ENCODE results near the gene ANO6.
"Not testable (repeated sequence)": the region's sequence is repeated elsewhere in the genome, so short reads cannot be mapped to it uniquely, and the experiment has no call there.

ANO6 gene

DNA sequence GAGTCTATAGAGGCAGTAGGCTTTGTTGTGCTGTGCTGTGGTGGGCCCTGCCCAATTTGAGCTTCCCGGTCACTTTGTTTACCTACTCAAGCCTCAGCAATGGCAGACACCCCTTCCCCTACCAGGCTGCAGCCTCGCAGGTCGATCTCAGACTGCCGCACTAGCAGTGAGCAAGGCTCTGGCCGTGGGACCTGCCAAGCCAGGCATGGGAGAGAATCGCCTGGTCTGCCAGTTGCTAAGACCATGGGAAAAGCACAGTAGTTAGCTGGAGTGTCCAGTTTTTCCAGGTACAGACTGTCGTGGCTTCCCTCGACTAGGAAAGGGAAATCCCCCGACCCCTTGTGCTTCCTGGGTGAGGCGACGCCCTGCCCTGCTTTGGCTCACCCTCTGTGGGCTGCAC is 26.3 kb downstream of the ANO6 start:
- DNase-seq = no peak

DNA sequence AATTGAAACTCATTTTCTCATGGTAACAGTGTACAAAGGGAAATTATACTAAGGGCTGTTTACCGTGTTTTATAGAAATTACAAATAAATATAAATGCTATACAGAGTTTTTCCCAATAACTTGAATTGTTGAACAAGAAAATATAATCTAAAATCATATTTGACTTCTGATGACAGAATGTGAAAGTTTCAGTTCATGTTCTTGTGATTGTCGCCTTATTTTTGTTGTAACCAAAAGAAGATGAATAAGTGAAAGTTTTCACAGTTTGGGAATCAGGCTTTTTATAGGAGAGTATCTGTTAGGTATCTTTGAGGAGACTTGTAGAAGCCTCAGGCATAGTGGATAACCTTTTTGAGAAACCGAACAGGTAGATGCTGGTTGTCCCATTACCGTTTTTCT is 28.1 kb downstream of the ANO6 start:
- no peak for DNase-seq

DNA sequence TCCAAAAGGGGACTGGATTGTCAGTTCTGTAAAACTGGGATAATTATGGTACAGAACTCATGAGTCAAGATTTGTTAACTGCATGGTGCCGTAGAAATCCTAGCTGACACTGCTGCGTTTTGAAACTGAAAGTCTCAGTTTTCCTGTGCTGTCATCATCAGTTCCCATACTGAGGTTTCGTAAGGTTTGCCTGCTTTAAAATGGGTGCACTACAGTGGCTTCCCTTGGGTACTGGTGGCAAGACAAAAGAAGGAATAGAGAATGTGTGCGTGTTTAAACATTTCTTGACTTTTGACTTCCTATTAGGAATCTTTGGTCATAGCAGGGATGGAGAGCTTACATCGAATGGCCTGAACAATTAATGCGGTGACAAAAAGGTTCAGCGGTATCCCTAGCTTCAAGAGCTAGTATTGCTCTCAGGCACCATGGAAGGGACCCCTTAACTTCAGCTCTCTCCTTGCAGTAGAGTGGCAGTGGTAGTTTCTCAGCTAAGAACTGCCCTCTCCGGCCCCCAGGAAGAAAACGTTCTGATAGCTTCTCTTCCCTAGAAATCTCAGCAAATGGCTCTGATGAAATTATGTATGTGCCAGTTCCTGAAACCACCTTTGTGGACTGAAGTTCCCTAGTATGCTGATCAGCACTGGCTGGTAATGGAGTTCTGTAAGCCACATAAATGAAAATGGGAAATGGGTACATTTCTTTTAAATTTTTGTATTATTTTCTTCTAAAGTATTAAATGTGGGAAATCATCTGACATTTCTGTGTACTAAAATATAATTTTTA is 28.9 kb downstream of the ANO6 start:
- no peak for DNase-seq

DNA sequence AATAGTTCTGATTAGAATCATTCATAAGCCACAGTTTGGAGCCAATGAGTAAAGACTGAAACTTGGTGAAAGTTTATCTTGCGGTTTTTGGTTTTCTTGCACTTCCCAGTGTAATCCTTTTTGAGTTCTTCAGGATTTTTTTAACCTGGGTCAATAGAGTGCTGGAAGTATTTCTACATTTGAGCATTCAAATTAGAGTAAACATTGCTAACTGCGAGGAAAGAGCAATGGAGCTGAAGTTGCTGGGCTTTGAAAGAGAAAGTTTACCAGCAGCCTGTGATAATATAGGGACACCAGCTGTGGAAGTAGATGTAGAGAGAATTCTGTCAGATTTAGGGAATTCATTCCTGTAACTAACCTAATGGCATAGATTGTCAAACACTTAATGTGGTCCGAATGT is 30.3 kb downstream of the ANO6 start:
- DNase-seq = no peak

DNA sequence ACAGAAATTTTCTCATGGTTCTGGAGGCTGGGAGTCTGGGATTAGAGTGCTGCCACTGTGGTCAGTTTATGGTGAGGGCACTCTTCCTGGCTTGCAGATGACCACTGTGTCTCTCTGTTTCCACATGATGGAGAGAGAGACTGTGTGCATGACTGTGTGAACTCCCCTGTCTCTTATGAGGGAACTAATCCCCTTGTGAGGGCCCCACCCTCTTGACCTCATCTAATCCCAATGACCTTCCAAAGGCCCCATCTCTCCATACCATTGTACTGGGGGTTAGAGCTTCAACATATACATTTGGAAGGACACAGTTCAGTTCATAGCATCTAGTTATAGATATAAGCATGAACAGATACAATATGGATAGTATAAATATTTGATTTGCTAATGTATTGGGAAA is 31.7 kb downstream of the ANO6 start:
- no peak for DNase-seq

DNA sequence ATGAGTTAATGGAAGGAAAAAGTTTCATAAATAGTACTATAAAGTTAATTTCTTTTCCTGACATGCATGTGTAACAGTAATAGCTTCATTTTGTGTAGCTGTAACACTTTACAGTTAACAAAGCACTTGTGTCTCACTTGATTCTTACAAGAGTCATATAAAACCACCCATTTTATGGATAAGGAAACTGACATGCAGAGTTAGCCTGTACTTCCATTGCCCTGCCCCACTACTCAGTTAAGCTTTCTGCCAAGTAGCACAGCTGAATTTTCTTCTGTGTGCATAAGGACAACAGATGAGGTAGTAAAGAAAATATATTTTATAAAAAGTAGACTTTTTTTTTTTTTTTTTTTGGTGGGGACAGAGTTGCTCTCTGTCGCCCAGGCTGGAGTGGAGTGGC is 32.2 kb downstream of the ANO6 start:
- no peak for DNase-seq

DNA sequence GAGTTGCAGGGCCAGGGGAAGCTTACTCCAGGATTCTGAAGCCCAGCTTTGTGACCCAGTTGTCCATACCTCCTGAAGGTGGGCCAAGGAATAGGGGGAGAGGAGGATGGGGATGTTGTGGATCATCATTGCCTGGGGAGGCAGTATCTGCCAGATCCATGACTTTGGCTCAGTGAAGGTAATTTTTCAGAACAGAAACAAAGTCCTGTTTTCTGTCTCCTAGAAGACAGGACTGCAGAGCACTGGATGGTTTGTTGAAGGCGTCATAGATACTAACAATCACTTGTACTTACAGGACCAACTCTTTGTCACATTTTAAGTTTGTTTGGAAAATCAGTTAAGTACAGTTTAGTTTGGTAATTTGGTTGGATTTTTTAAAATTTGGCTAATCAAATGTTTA is 38.4 kb downstream of the ANO6 start:
- no peak for DNase-seq

DNA sequence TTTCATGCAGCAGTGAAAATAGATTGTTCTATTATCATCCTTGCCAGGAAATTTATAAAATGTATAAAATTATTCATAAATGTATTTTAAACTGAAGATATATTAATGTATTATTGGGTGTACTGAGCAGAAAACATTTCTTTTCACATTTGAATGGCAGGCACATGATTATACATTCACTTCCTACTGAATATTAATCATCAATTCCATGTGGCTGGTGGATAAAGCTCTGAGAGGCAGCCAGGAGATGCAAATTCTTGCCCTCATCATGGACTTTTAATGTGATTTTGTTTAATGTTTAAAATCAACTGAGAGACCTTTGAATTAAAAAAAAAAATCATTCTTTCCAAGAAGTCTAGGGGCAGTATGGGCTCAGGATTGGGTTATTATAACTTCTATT is 40.8 kb downstream of the ANO6 start:
- no peak for DNase-seq

DNA sequence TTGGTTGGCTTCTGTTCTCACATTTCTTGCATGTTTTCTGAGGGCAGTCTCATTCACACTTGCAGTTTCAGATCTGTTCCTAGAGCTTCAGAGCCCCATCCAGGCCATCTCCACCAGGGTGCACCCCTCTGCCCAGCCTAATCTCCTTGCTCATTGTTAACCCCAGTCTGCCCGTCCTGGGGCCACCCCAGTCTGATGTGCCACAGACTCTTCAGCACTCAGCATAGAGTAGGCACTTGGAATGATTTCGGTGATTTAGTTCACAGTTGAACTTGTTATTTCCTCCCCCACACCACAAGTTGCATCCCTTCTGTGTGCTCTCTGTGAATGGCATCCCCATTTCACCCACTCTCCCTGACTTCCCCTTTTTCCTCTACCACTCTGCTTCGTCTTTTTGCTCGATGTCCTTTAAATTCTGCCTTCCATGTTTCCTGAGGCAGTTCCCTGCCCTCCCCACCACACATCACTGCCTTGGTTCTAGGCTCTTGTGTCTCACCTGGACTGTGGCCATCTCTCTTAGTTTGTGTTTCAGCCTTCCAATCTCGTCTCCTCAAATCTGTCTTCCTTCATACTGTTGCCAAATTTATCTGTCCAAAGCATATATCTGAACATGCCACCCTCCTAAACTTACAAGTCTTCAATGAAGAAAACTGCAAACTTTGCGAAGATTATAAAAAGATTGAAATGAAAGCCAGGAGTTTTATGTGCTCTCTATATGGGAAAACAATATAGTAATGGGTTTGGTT is 41.5 kb downstream of the ANO6 start:
- no peak for DNase-seq

DNA sequence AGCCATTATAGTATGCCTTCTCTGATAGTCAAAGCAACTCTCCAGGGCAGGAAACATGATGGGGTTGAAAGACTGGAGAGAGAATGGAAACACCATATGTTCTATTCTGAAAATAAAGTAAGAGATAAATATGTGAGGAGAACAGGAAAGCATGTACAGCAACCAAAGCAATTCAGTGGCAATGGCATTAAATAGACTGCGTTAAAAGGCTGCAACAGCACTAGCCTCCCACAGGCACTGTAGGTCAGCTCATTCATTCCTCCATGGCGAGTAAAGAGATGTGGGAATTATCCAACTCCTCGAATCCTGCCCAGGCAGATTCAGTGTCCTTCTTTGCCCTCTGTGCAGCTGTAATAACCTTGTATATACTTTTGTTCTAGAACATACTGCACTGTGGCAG is 43.8 kb downstream of the ANO6 start:
- no peak for DNase-seq

DNA sequence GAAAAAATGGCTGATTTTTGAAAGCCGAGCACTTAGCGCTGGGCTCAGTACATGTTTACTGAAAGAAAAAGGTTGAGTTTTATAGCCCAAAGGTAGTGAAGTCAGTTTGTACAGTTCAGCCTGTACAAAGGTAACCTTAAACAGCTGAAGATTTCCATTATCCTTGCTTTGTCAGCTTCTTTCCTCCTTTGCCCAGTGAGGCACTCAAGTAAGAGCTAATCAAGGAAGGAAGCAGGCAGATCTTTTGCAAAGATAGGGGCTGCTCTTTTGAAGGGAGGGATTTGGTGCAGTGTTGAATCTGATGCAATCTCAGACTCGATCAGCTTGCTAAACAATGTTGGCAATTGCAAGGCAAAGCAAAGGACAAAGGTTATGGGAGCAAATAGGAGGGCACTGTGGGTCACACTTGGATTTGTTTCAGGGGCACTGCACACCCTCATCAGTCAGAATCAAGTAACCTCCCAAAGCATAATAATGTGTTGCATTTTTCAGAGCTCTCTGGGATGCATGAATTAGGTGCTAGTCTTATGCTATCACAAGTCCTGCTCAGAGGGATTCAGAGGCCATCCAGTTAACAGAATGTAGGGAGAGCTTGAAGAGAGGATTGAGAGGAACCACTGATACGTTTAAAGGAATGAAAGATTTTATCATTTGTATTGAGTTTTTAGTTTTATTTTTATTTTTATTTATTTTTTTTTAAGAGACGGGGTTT is 44.4 kb downstream of the ANO6 start:
- no peak for DNase-seq

DNA sequence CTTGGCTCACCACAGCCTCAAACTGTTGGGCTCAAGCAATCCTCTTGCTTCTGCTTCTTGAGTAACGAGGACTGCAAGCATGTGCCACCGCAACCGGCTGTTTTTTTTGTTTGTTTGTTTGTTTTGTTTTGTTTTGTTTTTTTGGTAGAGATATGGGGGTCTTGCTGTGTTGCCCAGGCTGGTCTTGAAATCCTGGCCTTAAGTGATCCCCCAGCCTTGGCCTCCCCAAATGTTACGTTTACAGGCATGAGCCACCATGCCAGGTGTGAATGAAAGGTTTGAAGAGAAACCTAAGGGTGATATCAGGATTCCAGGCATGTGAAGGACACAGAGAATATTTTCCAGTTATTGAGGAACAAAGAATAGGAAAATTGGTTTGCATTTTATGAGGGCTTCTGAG is 45.0 kb downstream of the ANO6 start:
- no peak for DNase-seq

DNA sequence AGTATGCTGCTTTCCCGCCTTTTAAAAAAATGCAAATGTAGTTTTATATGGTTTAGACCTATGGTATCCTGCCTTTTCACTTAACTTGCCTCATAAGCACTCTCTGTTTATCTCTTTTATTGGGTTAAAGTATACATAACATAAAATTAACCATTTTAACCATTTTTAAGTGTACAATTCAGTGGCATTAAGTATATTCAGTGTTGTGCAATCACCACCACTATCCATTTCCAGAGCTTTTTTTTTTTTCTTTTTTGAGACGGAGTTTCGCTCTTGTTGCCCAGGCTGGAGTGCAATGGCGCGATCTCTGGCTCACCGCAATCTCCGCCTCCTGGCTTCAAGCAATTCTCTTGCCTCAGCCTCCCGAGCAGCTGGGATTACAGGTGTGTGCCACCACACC is 46.3 kb downstream of the ANO6 start:
- DNase-seq = not testable (repeated sequence)

DNA sequence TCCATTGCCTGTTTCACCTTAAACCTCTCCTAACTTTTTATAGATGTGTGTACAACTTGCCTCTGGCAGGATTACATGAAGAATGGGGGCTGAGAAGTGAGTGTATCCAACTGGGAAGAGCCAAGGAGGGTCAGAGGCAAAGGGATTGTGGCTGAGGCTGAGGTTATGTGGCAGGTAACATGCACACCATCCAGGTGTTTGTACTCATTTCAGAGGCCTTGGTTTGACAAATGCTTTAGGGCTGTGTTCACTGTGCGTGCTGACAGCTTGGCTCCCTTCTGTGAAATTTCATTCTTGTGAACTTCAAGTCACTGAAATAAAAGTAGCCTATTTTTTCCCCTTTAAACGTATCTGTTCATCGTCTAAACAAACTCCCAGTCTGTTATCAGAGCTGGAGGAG is 47.7 kb downstream of the ANO6 start:
- no peak for DNase-seq

DNA sequence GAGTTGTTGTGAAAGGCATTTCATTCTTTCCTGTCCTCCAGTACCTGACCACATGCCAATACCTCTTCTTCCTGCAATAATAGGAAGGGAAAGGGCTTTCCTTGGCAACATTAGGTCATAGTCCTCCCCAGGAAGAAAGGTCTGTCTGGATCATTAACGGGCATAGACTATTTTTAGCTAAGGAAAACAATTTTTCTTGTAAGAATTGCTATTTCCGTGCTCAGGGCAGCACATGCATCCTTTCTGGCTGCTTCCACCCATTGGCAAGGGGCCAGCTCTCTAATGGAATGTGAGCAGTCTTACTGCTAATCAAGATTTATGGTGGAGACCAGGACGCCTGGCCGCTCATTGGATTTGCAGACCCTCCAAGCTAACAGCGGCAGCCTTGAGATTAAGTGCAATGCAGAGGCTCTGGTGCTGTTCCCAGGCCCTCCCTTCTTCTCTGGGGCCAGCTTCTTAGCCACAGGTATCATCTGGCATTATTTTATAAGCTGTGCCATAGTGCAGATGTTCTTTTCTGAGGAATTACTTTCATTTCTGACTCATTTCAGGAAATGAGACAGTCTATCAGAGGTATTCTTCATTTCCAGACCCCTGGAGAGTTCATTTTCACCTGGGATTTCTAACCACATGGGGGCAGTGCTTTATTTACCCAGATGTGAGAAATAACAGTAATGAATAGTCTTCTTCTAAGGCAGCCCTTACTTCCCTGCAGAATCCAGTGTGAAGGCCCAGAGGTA is 52.9 kb downstream of the ANO6 start:
- DNase-seq = no peak

DNA sequence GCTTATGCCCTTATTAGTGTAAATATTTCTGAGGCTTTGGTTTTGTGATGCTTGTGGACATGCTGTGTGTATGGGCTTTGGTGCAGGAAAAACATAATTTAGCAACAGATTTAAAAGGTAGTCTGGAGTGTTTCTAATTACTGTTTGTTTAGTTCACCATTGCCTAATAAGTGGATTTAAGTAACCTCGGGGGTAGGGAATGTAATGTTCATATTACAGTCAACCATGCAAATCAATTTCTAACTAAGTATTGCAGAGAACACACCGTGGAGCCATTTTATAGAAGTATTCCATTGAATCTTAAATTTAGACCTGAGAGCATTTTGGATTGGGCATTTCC is 53.5 kb downstream of the ANO6 start:
- no peak for DNase-seq

DNA sequence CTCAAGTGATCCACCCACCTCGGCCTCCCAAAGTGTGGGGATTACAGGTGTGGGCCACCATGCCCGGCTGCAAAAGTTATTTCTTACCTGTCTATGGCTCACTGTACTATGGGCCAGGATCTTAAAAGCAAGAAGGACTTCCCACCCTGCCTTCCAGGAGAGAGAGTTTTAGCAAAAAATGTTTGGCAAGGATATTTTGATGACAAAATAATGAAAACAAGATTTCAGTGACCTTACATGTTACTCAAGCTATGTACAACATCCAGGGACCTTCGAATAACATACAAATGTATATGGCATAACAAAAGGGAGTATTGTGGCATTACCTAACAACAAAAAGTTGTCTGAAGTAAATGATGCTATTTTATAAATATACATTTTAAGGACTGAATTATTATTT is 55.1 kb downstream of the ANO6 start:
- no peak for DNase-seq

DNA sequence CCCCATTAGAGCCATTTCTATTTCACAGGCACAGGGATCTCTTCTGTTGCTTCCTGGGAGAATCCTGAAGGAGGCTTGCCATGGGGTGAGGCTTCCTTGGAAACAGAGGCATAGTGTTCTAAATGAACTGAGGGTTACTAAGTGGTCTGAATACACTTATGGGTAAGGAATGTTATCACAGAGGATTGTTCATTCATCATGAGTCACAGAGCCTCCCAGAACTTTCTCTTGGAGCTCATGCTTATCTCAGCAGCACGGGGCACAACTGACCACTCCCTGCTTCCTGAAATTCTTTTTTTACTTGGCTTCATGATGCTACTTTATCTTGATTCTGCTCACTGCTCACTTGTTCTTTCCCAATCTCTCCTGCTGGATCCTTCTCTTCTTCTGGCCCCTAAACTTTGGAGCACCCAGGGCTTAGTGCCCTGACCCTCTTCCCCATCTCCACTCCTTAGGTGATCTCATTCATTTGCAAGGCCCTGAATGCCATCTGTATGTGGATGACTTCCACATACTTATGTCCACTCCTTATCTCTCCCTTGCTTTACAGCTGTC is 57.9 kb downstream of the ANO6 start:
- DNase-seq = no peak

DNA sequence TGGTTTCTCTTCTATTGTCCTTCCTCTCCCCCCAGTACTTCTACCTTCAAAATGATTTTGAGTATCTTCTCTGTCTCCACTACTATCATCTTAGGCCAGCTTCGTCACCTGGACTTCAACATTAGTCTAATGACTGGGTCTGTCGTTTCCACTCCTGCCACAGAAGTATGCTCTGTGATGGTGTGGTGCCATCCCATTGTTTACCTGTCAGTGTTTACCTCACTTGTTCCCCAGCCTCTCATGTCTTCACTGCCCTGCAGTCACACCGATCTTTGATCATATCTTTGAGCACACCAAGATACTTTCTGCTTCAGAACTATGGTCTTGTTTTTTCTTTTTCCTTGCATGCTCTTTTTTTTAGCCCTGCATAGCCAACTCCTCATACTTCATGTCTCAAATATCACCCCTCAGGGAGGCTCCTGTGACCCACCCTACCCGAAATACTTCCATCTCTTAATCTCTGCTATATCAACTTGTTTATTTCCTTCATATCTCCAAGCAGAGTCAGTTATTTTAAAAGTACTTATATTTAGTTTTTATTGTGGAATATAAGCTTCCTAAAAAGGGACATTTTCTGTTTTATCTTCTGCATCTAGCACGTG is 60.4 kb downstream of the ANO6 start:
- no peak for DNase-seq

DNA sequence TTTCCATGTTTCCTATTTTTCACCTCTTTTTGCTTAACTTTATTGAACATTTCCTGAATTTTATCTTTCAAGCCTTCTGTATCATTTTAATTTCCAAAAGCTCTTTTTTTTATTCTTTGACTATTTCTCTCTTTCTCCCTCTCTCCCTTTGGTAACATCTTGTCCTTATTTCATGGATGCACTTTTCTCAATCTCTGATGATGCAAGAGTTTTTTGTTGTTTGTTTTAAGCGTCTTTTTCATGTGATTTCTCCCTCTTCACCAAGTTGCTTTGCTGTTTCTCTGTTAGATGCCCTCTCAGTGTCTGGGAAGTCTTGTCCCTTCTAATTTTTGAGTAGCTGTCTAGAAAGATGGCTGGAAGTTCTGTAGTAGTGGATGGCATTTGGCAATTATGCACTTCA is 62.6 kb downstream of the ANO6 start:
- DNase-seq = no peak

DNA sequence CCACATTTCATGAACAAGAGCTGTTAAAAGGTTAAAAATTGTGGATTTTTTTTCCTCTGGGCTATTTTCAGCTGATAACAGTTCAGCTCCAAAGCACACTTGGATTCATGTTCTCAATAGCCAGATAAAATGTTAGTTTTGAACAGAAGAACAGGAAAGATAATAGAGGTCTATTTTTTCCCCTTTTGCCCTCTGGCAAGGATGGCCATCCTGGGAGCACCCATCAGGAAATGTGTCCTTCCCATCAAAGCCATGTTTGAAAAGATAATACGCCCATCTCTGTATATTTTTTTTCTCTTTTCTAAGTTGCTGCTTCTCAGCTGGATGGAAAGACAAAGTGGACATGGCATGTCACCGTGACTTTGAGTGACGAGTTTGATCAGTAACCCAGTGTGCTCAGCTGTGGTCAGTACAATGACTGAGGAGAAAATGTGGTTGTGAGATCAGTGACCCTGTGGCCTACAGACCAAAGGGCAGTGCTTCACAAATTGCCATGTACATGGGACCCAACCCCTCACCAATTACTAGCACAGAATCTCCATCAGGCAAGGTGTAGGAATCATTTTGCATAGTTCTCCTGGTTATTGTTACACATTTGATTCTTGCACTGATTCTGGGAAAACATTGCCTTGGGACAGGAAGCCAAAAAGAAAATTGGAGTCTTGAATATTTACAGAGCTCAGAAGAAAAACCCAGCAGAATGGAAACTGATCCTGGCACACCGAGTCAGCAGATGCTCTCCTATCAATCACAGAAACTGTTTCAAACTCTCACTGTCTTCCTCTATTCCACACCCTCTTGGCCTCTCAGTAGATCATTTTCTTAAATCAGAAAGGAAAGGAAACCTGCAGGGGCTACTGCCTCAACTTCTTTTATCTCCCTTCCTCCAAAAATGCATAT is 64.3 kb downstream of the ANO6 start:
- DNase-seq = no peak

DNA sequence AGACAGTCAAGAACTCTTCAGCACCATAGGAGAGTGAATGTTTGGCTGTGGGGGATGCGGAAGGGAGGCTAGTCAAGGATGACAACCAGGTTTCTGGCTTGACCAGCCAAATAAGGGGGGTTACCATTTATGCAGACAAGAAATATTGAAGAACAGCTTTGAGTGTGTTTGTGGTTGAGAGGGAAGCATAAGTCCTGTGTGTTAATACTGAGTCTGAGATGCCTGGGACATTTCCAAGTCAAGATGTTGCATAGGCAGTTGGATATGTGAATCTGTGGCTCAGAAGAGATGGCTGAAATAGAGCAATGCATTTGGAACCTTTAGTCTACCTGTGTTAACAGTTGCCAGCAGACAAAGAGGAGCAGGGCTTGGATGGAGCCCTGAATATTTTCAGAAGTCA is 66.1 kb downstream of the ANO6 start:
- no peak for DNase-seq
